ENCODE data around the gene MN1. TPM values are rescaled to one million over a fixed set of nuclear protein-coding genes. Genes with fewer than 3 reads are reported as not detected.

The MN1 gene
- 4.0 TPM for total RNA-seq
- long read RNA-seq, full-length matches to known transcripts: 2 of 14 reads
- long read RNA-seq, partial matches to known transcripts: 0 of 14 reads
- long read RNA-seq, other reads (novel, unspliced or antisense): 12 of 14 reads

DNA sequence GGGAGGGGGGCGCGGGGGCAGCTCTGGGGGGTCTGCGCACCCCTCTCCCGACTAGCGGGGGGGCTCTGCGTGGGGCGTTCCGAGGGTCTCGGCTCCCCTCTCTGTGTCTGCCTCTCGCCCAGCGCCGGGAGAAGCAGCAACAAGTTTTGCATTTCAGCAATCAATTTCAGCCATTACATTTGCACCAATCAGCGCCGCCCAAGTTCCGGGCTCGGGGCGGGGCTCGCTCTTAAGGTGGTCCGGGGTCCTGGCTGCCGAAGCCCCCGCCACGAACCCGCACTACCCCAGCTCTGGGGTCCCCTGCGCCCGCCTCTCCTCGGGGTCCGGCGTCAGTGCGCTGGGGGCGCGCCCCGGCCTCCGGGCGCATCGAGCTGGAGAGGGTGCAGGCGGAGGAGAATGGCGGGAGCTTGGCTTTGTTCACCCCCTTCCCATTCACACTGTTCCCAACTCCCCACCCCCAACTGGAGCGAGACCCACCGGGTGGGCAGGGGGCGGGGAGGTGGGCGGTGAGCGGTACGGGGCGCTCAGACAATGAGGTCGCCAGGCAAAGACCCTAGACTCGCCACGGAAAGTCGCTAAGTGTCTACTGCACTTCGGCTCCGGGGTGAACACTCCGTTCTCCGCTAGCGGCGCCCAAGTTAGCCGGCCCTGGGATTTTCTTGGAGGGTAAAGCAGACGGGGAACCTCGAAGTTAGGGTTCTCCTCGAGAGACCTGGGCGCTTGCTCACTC is at the start of gene MN1:
Gene MN1, minus strand, starts transcription at position 141 of the 730 bp plus-strand sequence. CDS start 1,213 bp downstream, outside the sequence.
- H3K27me3 ChIP-seq: peaks cover 27% of the 10 kb centered on the region
- TF ChIP-seq, protein P1, sequence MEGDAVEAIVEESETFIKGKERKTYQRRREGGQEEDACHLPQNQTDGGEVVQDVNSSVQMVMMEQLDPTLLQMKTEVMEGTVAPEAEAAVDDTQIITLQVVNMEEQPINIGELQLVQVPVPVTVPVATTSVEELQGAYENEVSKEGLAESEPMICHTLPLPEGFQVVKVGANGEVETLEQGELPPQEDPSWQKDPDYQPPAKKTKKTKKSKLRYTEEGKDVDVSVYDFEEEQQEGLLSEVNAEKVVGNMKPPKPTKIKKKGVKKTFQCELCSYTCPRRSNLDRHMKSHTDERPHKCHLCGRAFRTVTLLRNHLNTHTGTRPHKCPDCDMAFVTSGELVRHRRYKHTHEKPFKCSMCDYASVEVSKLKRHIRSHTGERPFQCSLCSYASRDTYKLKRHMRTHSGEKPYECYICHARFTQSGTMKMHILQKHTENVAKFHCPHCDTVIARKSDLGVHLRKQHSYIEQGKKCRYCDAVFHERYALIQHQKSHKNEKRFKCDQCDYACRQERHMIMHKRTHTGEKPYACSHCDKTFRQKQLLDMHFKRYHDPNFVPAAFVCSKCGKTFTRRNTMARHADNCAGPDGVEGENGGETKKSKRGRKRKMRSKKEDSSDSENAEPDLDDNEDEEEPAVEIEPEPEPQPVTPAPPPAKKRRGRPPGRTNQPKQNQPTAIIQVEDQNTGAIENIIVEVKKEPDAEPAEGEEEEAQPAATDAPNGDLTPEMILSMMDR (IDR thresholded peaks at IDR 0.05): no peak
- H3K27ac ChIP-seq: peak within 1 kb of the TSS; percentile 66
- intact Hi-C loops (cut with DNase I): loop anchor here (10.0 kb wide), 1 partner anchor 1047 kb away; no protein-coding TSS in a partner anchor
- peaks cover 20% of the 10 kb centered on the region for H3K4me1 ChIP-seq
- ATAC-seq (peak; percentile 34), DNase-seq (peak; percentile 72)
- H3K4me3 ChIP-seq: peak within 1 kb of the TSS; percentile 69
- H3K9me3 ChIP-seq: no peaks in the 10 kb centered on the region
- no peaks in the 10 kb centered on the region for H3K36me3 ChIP-seq

DNA sequence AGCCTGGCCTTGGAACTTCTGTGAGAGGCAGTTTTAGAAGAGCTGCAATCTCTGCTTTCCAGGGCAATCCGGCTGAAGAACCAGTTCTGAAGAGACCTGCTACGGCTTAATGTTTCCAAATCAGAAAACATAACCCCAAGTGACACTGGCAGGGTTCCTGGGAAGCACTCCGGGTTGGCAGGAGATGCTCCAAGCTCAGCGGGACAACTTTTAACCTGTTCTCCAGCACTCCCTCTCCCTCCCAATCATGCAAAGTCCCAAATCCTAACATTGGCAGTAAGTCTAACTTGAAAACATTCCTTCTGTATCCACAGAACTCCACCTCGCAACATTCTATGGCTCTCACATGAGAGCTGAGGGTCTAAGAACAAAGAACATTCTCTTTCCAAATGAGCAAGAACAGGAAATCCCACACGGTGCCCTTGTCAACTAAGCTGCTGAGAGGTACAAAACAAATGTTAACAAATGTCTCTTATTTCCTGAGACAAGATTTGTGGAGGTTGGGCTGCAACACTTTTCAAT is 48.5 kb upstream of the MN1 start:
- no peak for DNase-seq
- ATAC-seq: peak; percentile 57
- peaks cover 46% of the 10 kb centered on the region for H3K36me3 ChIP-seq
- no peaks in the 10 kb centered on the region for H3K27me3 ChIP-seq
- intact Hi-C loops (cut with DNase I): no loop called here
- H3K27ac ChIP-seq: peak overlapping the region; percentile 12
- peaks cover 12% of the 10 kb centered on the region for H3K4me1 ChIP-seq
- TF ChIP-seq, protein P1 (IDR thresholded peaks at IDR 0.05): no peak
- H3K4me3 ChIP-seq: no peak overlapping the region
- H3K9me3 ChIP-seq: no peaks in the 10 kb centered on the region

DNA sequence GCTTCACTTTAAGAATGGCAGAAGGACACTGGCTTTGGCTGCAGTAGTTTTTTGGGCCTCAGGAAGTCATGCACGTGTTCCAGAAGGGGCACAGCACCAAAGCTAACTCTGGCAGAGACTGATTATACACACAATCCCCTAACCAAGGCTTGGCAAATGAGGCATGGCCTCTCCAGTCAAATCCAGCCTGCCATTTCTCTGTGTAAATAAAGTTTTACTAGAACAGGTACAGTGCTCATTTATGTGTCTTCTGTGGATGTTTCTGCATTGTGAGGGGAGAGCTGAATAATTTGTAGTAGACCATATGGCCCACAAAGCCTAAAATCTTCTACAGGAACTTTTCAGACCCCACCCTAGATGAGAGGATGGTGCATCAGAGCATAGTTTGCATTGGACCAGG is 46.4 kb upstream of the MN1 start:
- ATAC-seq: no peak
- peaks cover 12% of the 10 kb centered on the region for H3K4me1 ChIP-seq
- H3K27ac ChIP-seq: no peak overlapping the region
- H3K27me3 ChIP-seq: no peaks in the 10 kb centered on the region
- H3K4me3 ChIP-seq: no peak overlapping the region
- peaks cover 26% of the 10 kb centered on the region for H3K36me3 ChIP-seq
- TF ChIP-seq, protein P1 (IDR thresholded peaks at IDR 0.05): no peak
- DNase-seq: no peak
- intact Hi-C loops (cut with DNase I): no loop called here
- no peaks in the 10 kb centered on the region for H3K9me3 ChIP-seq

DNA sequence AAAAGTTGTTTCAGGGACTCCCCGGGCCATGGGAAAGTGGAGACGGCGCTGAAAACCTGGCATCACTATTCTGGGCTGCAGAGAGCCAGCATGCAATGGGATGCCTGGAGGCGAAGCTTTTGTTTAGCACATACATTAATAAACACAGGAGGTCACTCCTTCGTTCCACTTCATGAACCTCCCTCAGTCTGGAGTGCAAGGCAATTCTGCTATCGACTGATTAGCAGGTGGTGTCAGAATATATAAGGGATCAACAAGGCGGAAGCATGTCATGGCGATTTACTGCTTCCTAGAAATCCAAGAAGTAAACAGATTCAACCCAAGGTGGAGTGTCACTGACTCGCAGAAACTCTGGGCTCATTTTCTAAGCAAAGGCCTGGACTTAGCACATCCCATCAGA is 45.4 kb upstream of the MN1 start:
- ATAC-seq (no peak), DNase-seq (no peak)
- H3K27me3 ChIP-seq: no peaks in the 10 kb centered on the region
- intact Hi-C loops (cut with DNase I): no loop called here
- no peaks in the 10 kb centered on the region for H3K9me3 ChIP-seq
- TF ChIP-seq, protein P1 (IDR thresholded peaks at IDR 0.05): no peak
- no peak overlapping the region for H3K4me3 ChIP-seq
- no peak overlapping the region for H3K27ac ChIP-seq
- peaks cover 12% of the 10 kb centered on the region for H3K4me1 ChIP-seq
- H3K36me3 ChIP-seq: peaks cover 15% of the 10 kb centered on the region

DNA sequence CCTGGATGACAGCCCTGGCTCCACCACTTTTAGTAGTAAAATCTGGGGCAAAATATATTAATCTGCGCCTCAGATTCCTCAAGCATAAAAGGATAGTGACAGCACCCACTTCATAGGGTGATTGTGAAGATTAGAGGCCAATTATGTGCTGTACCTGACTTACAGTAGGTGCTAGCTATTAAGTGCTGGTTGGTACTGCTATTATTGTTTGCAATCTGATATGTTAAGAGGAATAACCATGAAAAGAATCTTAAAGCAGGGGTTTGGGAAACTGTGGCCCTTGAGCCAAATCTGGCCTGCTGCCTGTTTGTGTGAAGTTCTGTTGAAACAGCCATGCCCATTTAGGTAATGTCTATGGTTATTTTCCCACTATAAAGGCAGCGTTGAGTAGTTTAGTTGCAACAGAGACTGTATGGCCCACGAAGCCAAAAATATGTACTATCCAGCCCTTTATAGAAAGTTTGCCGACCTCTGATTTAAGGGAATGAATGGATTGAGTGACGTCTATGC is 44.7 kb upstream of the MN1 start:
- H3K27me3 ChIP-seq: no peaks in the 10 kb centered on the region
- H3K4me1 ChIP-seq: peaks cover 12% of the 10 kb centered on the region
- H3K9me3 ChIP-seq: no peaks in the 10 kb centered on the region
- H3K27ac ChIP-seq: no peak overlapping the region
- H3K4me3 ChIP-seq: no peak overlapping the region
- ATAC-seq: peak; percentile 31
- intact Hi-C loops (cut with DNase I): no loop called here
- H3K36me3 ChIP-seq: peaks cover 9% of the 10 kb centered on the region
- TF ChIP-seq, protein P1 (IDR thresholded peaks at IDR 0.05): no peak
- DNase-seq: peak; percentile 72

Measured in upper lobe of right lung (tissue), 1 donor.